Loucy (cell line): Measurements from ENCODE around the gene B3GAT1.
A peak's percentile ranks its signal among the peaks of the same experiment; 100 is the strongest.

Experiments used
- H2AFZ ChIP-seq: fragments of 200-600 bp; sonication (generic); 2 replicates; pipeline ENCODE4 v1.6.0; 2016; ENCODE audit warnings: antibody characterized with exemption, mild to moderate bottlenecking, low read length, moderate library complexity
- H3F3A ChIP-seq: fragments of 200-600 bp; 2 replicates; pipeline ENCODE4 v1.6.0; 2016; ENCODE audit warnings: antibody characterized with exemption, low read depth, mild to moderate bottlenecking
- H3K27me3 ChIP-seq: fragments of 200-600 bp; sonication (generic); 2 replicates; pipeline ENCODE4 v1.6.1; 2014; ENCODE audit warnings: low read length, mild to moderate bottlenecking; ENCODE audit not compliant: insufficient read depth, poor library complexity, severe bottlenecking
- H3K36me3 ChIP-seq: fragments of 200-600 bp; sonication (generic); 2 replicates; pipeline ENCODE4 v1.6.1; 2016; ENCODE audit warnings: low read length; ENCODE audit not compliant: insufficient read depth
- H3K4me1 ChIP-seq: fragments of 200-600 bp; sonication (generic); 2 replicates; pipeline ENCODE4 v1.5.1; 2014; ENCODE audit warnings: low read length, mild to moderate bottlenecking; ENCODE audit not compliant: insufficient read depth, poor library complexity, severe bottlenecking
- H3K4me2 ChIP-seq: fragments of 200-600 bp; sonication (generic); 2 replicates; pipeline ENCODE4 v1.6.0; 2014; ENCODE audit warnings: antibody characterized with exemption, low read length, low read depth, mild to moderate bottlenecking; ENCODE audit not compliant: poor library complexity, severe bottlenecking
- H3K4me3 ChIP-seq: fragments of 200-600 bp; sonication (generic); 2 replicates; pipeline ENCODE4 v1.5.1; 2014; ENCODE audit warnings: low read length, mild to moderate bottlenecking, mixed read lengths; ENCODE audit not compliant: poor library complexity, severe bottlenecking
- H3K79me2 ChIP-seq: fragments of 200-600 bp; sonication (generic); 2 replicates; pipeline ENCODE4 v1.6.1; 2014; ENCODE audit warnings: low read length; ENCODE audit not compliant: insufficient read depth
- H3K9ac ChIP-seq: fragments of 200-600 bp; sonication (generic); 2 replicates; pipeline ENCODE4 v1.6.0; 2014; ENCODE audit warnings: mild to moderate bottlenecking, low read depth, low read length, moderate library complexity; ENCODE audit not compliant: poor library complexity, severe bottlenecking
- H3K9me2 ChIP-seq: fragments of 200-600 bp; sonication (generic); replicated peaks from 2 replicates; pipeline ENCODE4 v1.6.1; 2016; ENCODE audit warnings: low read depth, low read length, mixed read lengths
- H3K9me3 ChIP-seq: fragments of 200-600 bp; sonication (generic); 2 replicates; pipeline ENCODE4 v1.6.1; 2014; ENCODE audit warnings: mild to moderate bottlenecking, antibody characterized with exemption, low read length, low read depth; ENCODE audit not compliant: insufficient read depth
- H4K20me1 ChIP-seq: fragments of 200-600 bp; sonication (generic); 2 replicates; pipeline ENCODE4 v1.6.0; 2014; ENCODE audit warnings: antibody characterized with exemption, low read length, mild to moderate bottlenecking; ENCODE audit not compliant: insufficient read depth, poor library complexity, severe bottlenecking
- CTCF ChIP-seq: fragments of 200-600 bp; sonication (generic); conservative IDR thresholded peaks from 2 replicates; pipeline ENCODE4 v1.5.1; 2014; ENCODE audit warnings: mild to moderate bottlenecking, antibody characterized with exemption, low read length
- EZH2phosphoT487 ChIP-seq: fragments of 200-600 bp; IDR thresholded peaks from 2 replicates; pipeline ENCODE4 v1.6.1; 2018; ENCODE audit warnings: antibody characterized with exemption, mild to moderate bottlenecking, moderate library complexity, borderline replicate concordance

The B3GAT1 gene

GRCh38 chr11:134388590-134388989 is 23.5 kb downstream of the B3GAT1 start:
- TF ChIP-seq EZH2phosphoT487, result no peak
- no peak for TF ChIP-seq CTCF
- no peaks in the 10 kb centered on the region for H3K27me3 ChIP-seq
- no peaks in the 10 kb centered on the region for H3F3A ChIP-seq
- peaks cover 19% of the 10 kb centered on the region for H3K4me1 ChIP-seq
- no peak overlapping the region for H3K4me2 ChIP-seq
- no peaks in the 10 kb centered on the region for H3K9me2 ChIP-seq
- H4K20me1 ChIP-seq, result no peaks in the 10 kb centered on the region
- H2AFZ ChIP-seq, result no peak overlapping the region
- H3K4me3 ChIP-seq, result no peak overlapping the region
- H3K36me3 ChIP-seq, result no peaks in the 10 kb centered on the region
- no peak overlapping the region for H3K9ac ChIP-seq
- H3K9me3 ChIP-seq, result peaks cover 6% of the 10 kb centered on the region; the same call in 1 of the 2 replicates
- H3K79me2 ChIP-seq, result no peaks in the 10 kb centered on the region

- no peak overlapping the region for H2AFZ ChIP-seq
- H3K9me3 ChIP-seq, result peaks cover under 1% of the 10 kb centered on the region; the same call in 1 of the 2 replicates
- H4K20me1 ChIP-seq, result no peaks in the 10 kb centered on the region
- no peaks in the 10 kb centered on the region for H3K9me2 ChIP-seq
- peaks cover 19% of the 10 kb centered on the region for H3K4me1 ChIP-seq
- H3F3A ChIP-seq, result no peaks in the 10 kb centered on the region
- TF ChIP-seq CTCF, result no peak
- no peak for TF ChIP-seq EZH2phosphoT487
- no peaks in the 10 kb centered on the region for H3K79me2 ChIP-seq
- H3K36me3 ChIP-seq, result no peaks in the 10 kb centered on the region
- no peaks in the 10 kb centered on the region for H3K27me3 ChIP-seq
- no peak overlapping the region for H3K9ac ChIP-seq
- H3K4me2 ChIP-seq, result peak overlapping the region; percentile 47
- no peak overlapping the region for H3K4me3 ChIP-seq
These were observed 24.5 kb downstream of the B3GAT1 start for GRCh38 chr11:134387501-134387900.

- H2AFZ ChIP-seq, result no peak overlapping the region
- H3K36me3 ChIP-seq, result no peaks in the 10 kb centered on the region
- TF ChIP-seq CTCF (no peak), EZH2phosphoT487 (no peak)
- no peaks in the 10 kb centered on the region; the same call in 1 of the 2 replicates for H3K9me3 ChIP-seq
- peak overlapping the region; percentile 26 for H3K4me3 ChIP-seq
- peaks cover 19% of the 10 kb centered on the region for H3K4me1 ChIP-seq
- no peaks in the 10 kb centered on the region for H3F3A ChIP-seq
- H3K9ac ChIP-seq, result no peak overlapping the region
- no peaks in the 10 kb centered on the region for H3K27me3 ChIP-seq
- H3K79me2 ChIP-seq, result no peaks in the 10 kb centered on the region
- peak overlapping the region; percentile 47 for H3K4me2 ChIP-seq
- H4K20me1 ChIP-seq, result no peaks in the 10 kb centered on the region
- H3K9me2 ChIP-seq, result no peaks in the 10 kb centered on the region
These were observed 25.1 kb downstream of the B3GAT1 start for GRCh38 chr11:134386945-134387344.
